ENCODE data around the gene SLC25A53.

SLC25A53 gene, protein sequence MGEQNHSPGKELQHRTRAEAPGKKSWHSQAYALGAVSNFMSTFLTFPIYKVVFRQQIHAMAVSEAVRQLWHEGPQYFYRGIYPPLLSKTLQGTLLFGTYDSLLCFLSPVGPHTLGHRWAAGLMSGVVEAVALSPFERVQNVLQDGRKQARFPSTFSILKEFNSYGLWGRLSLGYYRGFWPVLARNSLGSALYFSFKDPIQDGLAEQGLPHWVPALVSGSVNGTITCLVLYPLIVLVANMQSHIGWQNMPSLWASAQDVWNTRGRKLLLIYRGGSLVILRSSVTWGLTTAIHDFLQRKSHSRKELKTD

DNA sequence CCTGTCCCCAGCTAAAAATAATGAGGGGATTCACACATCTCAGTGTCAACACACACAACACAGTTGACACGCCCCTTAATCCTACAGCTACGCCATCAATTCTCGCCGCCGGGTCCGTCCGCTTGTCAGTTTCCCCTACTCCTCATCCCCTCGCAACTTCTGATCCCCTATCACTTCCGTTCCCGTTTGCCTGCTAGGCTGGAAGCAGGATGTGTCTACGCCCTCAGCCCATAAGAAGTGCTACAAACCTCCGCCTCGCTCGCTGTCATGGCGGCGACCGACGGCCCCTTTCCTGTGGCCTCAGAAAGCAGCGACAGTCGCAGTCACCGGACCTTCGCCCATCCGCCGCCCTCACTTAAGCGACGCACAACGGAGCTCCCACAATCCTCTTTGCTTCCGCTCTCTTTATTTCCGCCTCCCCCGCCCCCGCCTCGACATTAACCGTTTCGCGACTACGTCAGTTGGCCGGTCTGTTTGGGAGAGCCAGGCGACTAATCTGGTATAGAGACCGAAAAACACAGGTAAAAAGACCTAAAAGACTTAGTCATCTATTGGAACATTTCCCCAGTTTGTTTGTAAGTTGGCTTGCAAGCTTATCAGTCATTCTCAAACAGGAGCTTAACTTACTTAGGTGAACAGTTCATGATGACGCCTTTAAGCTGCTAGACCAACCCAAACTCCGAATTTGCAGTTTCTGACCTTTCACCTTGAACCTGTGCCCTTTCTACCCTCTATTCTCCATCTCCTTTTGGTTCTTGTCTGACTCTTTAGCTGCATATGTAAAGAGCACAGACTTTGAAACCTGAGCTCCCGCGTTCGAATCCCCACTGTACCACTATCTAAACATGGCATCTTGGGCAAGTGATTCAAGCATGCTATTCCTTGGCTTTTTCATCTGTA, at the start of gene SLC25A53:
SLC25A53 (minus strand) TSS at position 380 of the 900 bp plus-strand sequence. CDS start 51,752 bp downstream, outside the sequence.
- peak; percentile 33 to 86 for DNase-seq

DNA sequence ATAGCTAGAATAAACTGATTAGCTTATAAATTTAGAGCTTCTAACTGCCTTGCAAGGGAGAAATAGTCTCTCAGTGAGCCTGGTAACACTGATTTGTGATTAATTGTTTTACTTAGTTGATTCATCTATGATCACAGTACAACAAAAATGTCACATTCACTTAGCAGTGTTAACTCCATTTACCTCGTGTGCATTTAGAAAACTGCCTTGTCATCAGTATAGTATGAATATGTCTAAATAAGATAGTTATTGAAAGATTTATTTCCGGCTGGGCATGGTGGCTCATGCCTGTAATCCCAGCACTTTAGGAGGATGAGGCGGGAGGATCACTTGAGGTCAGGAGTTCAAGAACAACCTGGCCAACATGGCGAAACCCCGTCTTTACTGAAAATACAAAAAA, 48.7 kb upstream of the SLC25A53 start:
- no peak for DNase-seq

DNA sequence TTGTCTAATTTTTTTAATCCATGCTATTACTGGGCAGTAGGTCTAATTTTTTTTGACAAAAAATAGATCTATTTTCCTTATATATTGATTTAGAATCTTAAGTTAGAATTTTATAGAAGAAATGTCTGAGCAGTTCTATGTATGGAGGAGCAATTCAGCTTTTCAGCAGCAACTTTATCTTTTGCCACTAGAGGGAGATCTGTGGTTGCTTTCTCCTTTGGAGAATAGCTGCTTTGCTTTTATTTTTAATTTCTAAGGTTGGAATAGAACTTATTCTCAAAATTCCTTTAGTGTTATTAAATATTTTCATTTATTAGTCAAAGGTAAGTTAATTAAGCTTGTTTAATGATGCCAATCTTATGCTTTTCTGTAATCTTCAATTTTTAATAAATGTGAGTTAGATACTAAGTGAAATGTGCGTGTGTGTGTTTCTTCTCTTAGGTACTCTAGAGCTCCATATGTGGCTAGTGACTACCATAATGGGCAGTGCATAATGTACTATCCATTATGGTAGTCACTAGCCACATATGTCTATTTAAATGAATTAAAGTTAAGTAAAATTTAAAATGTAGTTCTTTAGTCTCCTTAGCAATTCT, 38.8 kb upstream of the SLC25A53 start:
- peak in 1 of 2 donors; percentile 1 for DNase-seq

DNA sequence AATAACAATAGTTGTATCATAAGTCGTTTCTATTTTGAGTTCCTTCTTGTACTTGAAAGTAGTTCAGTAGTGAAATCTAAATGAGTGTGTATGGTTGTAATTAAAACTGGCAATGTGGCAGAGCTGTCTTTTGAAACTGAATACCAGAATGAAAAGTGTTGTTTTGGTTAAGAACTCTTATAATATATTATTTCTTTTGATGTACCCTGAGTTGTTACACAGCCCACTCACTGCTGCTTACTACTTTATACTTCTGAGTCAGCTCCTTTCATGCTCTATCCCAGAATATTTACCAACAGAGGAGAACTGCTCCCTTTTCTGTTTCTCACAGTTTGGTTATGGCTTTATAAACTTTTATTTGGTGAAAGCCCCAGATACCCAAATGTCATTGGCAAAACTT, 38.2 kb upstream of the SLC25A53 start:
- no peak for DNase-seq

DNA sequence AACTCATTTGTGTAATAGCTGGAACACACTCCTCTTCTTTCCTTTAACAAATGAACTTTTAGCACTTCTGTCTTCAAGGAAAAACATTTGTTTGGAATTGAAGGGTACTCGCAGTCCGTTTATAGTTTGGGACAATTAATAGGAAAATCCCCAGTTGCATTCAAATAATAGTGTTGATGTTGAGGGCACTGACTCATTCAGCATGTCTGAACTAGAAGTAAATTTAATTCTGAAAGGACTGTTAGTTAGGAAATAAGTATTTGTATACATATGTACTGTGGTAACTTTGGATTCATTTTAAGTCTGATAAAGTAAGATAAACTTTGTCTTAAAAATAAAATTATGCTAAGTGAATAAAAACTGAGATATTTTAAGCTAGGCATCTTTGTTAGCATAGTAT, 36.7 kb upstream of the SLC25A53 start:
- no peak for DNase-seq

DNA sequence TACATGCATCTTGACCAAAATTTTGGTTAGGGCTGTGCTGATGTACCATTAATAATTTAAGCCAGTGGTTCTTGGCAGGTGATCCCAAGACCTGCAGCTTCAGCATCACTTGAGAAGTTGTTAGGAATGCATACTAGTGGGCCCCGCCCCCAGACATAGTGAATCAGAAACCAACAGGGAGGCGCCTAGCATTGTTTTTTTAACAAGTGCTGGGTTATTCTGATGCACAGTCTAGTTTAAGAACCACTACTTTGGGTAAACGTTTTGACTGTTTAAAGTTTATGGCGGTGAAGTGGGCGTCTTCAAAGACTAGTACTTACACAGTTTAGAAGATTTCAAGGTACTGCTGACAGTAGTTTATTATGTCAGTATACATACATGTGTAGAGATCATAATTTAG, 33.0 kb upstream of the SLC25A53 start:
- DNase-seq: no peak

DNA sequence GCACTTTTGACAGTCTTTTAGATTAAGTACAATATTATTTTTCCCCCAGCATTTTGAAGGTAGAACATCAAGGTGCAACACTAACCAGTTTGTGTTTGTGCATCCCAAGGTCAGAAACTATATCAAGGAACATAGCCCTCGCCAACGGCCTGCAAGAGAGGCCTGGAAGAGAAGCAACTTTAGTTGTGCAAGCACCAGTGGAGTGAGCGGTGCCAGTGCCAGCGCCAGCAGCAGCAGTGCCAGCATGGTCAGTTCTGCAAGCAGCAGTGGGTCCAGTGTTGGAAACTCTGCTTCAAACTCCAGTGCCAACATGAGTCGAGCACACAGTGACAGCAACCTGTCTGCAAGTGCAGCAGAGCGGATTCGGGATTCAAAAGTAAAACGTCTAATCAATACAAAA, 31.1 kb upstream of the SLC25A53 start:
- DNase-seq: no peak

DNA sequence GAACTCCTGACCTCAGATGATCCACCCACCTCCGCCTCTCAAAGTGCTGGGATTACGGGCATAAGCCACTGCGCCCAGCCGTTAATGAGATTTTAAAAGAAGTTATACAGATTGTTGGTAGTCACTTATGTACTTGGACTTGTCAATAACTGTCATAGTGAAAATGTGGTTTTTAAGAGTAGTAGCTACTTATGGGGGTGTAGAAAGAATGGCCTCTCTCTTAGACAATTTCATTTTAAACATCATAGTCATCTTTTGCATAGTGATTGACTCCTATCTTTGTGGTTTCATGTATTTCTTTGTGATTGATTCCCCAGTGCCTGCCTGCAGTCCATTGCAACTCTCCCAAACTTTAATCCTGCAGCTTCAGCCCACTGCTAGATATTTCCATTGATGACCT, 26.9 kb upstream of the SLC25A53 start:
- DNase-seq: no peak

DNA sequence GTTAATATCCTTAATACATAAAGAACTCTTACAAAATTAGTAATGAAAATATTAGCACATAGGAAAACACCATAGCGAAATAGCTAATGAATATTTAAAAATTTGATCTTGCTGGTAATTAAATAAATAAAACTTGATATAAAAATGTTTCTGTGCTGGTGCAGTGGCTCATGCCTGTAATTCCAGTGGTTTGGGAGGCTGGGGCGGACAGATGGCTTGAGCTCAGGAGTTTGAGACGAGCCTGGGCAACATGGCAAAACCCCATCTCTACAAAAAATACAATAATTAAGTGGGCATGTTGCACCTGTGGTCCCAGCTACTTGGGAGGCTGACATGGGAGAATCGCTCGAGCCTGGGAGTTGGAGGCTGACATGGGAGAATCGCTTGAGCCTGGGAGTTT, 17.0 kb upstream of the SLC25A53 start:
- DNase-seq: no peak

DNA sequence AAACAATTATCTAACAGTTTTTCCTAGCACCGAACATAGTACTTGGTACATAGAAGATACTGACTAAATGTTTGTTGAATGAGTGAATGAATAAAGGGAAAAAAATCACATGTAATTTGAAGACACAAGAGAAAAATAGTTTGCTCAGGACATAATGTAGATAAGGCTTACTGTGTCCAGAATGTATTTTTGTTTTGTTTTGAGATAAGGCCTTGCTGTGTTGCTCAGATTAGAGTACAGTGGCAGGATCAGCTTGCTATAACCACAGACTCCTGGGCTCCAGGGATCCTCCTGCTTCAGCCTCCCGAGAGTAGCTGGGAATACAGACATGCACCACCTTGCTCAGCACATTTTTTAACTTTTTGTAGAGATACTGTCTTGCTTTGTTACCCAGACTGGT, 16.0 kb upstream of the SLC25A53 start:
- DNase-seq: no peak

DNA sequence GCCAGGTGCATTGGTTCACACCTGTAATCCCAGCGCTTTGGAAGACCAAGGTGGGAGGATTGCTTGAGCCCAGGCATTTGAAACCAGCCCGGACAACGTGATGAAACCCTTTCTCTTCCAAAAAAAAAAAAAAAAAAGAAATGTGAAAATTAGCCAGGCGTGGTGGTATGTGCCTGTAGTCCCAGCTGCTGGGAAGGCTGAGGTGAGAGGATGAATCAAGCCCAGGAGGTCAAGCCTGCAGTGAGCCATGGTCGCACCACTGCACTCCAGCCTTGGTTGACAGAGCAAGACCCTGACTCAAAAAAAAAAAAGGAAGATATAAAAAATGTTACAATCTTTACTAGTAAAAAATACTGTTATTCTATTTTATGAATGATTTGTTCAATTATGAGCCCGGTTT, 15.3 kb upstream of the SLC25A53 start:
- DNase-seq: no peak

DNA sequence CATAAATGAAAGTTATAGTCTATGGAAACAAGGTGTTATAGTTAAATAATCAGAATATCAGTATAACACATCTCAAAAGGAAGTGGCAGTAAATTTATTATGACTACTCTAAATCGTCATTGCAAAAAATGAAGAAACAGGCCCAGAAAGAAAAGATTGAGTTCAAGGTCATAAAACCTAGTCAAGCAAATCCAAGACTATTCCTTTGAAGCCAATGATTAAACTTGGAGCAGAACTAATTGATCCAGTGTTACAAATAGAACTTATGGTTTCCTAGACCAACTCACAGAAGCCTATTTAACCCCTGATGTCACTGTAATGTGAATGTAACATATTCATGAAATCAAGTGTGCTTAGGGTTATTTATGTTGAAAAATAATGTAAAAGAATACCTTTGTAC, 11.3 kb upstream of the SLC25A53 start:
- DNase-seq: no peak

DNA sequence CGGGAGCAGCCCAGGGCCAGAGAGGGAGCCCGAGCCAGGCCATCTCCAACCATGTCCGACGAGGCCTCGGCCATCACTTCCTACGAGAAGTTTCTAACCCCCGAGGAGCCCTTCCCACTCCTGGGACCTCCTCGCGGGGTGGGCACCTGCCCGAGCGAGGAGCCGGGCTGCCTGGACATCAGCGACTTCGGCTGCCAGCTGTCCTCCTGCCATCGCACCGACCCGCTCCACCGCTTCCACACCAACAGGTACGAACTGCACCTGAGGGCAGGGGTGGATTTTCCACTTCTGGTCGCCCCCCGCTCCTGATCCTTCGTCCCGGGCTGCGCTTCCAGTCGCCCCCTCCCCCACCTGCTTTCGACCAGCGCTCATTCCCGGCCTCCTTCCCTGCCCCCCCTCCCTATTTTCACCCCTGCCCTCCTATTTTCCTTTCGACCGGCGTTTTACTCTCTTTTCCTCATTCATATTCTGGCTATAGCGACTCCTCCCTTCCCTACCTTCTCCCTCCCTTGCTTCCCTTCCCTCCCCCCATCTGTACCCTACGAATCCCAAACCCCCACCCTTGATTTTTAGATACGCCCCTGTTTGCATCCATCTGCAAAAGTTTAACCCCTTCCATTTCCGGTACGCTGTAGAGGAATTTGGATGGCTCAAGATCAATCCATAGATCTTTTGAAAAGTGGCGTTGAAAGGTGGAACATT, 10.1 kb upstream of the SLC25A53 start:
- DNase-seq: no peak

DNA sequence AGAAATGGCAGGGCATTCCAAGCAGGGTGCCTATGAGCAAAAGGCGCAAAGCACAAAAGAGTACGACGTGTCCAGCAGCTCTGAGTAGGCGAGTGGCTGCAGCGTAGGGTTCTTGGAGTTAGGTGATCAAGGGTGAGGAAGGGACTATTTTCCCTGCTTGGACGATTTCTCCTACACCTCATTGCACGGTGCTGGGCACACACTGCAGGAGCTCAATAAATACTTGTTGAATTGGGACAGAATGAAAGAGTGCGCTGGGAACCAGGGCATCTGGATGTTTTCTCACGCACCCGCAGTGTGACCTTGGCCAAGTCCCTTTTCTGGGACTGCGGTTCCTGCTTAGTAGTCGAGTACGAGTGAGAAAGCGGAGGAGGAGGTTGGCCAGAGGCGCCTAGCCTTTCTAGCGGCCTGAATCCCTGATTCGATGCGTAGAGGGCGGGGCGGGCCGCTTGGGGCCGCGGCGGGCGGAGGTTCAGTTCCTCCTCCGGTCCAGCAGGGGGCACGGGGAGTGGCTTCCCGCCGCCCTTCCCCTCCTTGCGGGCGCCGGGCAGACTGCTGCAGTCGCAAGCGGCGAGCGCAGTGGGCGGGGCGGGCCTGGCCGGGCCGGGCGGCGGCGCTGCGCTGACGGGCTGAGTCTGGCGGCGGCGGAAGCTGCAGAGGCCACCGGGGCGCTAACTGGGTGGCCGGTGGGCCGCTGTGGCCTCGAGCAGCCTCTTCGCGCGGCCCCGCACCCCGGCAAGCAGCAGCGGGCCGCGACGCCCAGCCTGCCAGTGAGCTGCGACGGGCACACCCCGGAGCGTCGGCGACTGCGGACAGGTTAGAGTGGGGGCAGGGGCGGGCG, 9.3 kb upstream of the SLC25A53 start, which contains the start of gene FAM199X:
FAM199X (plus strand) TSS at position 560 of the 841 bp plus-strand sequence. CDS start 333 bp downstream, outside the sequence.
- peak; percentile 34 to 79 for DNase-seq

DNA sequence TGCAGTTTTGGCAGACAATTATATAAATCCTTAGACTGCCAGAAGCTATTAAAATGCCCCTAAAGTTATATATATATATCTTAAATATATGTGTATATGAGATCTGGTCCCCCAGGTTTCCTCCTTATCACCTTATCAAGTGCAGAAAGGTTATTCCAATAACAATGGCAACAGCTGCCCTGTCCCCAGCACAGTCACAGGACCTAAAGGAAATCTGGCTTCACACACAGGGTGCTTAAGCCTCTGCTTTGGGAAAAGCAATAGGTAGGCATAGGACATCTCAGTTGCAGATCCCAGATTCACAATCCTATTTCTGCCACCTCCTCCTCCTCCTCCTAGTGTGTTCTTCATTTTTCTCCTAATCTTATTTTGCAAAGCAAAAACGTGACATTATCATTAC, 5.8 kb downstream of the SLC25A53 start:
- DNase-seq: no peak

DNA sequence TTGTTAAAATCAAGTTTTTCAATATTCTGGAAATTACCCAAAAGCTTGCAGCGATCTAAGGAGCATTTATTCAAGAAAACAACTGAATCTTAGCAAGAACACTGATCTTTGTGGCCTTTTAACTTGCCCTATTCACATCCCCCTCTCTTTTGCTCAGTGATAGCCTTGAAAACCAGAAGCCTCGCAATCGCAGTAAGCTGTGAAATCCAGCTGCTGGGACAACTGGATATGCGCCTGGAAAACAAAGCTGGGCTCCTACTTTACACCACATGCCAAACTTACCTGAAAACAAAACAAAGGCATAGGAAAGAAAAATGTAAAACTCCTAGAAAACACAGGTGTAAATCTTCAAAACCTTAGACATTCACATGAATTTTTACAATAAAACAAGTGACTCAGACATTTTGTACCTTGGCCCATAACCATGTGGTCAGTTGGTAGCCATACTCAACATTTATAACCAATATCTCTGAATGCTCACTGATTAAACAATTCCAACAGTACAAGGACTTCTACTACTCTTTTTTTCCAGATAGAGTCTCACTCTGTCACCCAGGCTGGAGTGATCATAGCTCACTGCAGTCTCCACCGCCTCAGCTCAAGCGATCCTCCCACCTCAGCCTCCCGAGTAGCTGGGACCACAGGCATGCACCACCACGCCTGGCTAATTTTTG, 15.6 kb downstream of the SLC25A53 start:
- no peak for DNase-seq

DNA sequence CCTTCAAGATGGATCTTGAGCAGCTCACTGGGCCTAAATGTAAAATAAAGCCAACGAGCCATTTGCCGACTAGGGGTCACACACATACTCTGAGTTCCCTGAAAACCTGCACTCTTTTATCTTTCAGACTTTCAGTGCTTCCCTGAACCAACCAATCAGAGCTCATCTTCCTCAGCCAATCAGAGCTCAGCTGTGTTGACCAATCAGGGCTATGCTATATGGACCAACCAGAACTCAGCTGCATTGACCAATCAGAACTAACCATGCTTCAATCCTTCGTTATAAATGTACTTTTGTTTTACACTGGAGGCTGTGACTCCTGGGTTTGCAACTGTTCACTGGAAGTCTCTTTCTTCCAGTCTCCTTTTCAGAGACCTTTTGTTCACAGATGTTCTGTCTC, 19.3 kb downstream of the SLC25A53 start:
- DNase-seq: no peak

DNA sequence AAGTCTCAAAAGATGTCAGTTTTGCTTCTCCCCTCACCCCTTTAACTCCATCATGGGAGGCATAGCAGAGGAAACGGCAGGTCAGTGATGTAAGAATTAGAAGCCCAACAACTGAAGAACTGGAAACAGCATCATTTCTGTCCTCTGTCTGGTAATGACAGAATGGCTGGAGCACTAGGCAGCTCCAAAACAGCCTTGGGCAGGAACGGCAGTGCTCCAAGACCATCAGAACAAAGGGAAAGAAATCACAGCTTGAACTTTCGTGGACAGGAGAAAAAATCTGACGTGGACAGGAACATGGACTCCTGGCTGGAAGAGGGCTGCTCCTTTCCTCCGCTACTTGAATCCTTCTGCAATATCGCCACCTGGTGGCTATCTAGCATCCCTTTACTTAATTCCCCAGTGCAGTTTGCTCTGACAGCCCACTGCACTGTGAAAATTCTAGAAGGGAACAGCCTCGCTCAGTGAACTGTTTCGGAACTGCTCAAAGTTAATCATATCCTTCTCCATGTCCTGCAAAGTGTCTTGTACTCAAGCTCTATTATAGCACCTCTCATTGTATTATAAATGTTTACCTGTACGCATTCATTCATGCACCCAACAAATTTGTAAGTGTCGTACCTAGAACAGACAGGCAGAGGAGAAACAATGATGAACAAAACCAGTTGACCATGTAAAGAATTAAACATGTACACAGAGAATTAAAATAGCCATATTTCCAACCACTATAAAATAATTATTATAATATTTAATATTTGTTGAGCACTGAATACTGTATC, 20.4 kb downstream of the SLC25A53 start:
- DNase-seq: peak in 1 of 2 donors; percentile 22

DNA sequence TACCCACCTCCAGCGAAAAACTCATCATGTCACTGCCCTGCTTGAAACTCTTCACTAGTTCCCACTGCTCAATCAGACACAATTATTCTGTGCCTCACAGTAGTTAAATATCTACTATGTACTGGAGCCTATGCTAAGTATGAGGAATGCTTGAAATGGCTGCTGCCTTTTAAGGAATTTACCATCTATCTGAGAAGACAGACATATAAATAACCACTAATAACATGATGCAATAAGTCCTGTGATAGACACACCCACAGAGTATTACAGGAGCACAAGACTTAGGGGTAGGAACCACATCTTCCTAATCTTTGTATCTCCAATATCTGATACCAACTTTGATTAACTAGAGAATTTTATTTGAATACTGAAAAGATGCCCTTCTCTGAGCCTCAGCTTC, 21.1 kb downstream of the SLC25A53 start:
- DNase-seq: no peak

DNA sequence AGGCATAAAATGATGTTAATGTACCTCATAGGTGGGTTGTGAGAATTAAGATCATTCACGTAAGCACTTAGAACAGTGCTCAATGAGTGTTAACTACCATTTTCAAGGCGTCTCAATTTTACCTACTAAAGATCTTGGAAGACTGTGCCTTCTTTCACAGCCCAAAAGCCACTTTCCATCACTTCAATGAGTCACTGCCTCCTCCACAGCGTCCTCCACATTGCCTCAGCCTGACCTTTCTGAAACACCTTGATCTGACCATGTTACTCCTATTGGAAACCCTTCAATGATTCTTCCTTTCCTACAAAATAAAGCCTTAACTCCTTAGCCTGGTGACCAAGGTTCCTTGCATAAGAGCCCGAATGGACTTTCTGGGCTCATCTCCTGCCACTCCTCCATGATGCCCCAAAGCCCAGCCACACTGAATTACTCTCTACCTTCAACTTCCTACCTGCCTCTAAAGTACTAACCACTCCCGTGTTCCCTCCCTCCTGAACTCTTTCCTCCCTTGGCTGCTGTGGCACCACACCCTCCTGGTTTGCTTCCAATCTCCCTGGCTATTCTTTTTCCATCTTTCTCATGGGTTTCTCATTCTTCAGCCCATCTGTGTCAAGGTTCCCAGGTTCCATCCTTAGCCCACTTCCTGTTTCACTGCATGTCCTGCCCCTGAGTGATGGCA, 22.1 kb downstream of the SLC25A53 start:
- DNase-seq: no peak

All from bone marrow (tissue), 2 donors.